Astrocyte (in vitro differentiated cells and primary cell): Measurements from ENCODE around the gene RPRD1B.
"Not testable (repeated sequence)": the region's sequence is repeated elsewhere in the genome, so short reads cannot be mapped to it uniquely, and the experiment has no call there.

Experiments
- CTCF ChIP-seq: IDR thresholded peaks from 2 replicates; pipeline ENCODE4 v1.5.1; 2011; ENCODE audit warnings: low read depth, mild to moderate bottlenecking, inconsistent platforms, low read length, moderate library complexity; ENCODE audit not compliant: insufficient read depth
- EZH2 ChIP-seq: IDR thresholded peaks from 2 replicates; pipeline ENCODE4 v1.6.1; 2012; ENCODE audit warnings: mild to moderate bottlenecking, low read length, inconsistent platforms; ENCODE audit not compliant: insufficient read depth

- not testable (repeated sequence) for TF ChIP-seq CTCF, EZH2
These were observed 74.4 kb downstream of the RPRD1B start for GRCh38 chr20:38107916-38108315.
